GM12874 (cell line): ENCODE results near the gene TGFB1.

Experiments used
- TF ChIP-seq, protein P1 (sequence below): IDR thresholded peaks from 2 replicates; pipeline ENCODE4 v1.5.1; 2011; ENCODE audit warnings: low read depth, mild to moderate bottlenecking, control low read depth, low read length, moderate library complexity; ENCODE audit not compliant: insufficient read depth

The TGFB1 gene

DNA sequence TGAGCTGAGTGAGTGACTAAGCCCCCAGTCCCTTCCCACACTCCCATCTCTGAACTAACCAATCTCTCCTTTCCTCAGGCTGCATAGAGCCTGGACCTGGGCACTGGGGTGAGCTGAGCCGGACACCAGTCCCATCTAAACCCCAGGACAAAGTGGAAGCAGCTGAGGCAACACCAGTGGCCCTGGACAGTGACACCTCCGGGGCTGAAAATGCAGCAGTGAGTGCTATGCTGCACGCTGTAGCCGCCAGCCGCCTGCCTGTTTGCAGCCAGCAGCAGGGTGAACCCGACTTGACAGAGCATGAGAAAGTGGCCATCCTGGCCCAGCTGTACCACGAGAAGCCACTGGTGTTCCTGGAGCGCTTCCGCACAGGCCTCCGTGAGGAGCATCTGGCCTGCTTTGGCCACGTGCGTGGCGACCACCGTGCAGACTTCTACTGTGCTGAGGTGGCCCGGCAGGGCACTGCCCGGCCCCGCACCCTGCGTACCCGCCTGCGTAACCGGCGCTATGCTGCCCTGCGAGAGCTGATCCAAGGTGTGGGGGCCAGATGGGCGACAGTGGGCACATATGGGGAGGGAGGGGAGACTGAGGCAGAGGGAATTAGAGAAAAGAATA lies 37.3 kb downstream of the TGFB1 start:
- TF ChIP-seq, protein P1, sequence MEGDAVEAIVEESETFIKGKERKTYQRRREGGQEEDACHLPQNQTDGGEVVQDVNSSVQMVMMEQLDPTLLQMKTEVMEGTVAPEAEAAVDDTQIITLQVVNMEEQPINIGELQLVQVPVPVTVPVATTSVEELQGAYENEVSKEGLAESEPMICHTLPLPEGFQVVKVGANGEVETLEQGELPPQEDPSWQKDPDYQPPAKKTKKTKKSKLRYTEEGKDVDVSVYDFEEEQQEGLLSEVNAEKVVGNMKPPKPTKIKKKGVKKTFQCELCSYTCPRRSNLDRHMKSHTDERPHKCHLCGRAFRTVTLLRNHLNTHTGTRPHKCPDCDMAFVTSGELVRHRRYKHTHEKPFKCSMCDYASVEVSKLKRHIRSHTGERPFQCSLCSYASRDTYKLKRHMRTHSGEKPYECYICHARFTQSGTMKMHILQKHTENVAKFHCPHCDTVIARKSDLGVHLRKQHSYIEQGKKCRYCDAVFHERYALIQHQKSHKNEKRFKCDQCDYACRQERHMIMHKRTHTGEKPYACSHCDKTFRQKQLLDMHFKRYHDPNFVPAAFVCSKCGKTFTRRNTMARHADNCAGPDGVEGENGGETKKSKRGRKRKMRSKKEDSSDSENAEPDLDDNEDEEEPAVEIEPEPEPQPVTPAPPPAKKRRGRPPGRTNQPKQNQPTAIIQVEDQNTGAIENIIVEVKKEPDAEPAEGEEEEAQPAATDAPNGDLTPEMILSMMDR = no peak

DNA sequence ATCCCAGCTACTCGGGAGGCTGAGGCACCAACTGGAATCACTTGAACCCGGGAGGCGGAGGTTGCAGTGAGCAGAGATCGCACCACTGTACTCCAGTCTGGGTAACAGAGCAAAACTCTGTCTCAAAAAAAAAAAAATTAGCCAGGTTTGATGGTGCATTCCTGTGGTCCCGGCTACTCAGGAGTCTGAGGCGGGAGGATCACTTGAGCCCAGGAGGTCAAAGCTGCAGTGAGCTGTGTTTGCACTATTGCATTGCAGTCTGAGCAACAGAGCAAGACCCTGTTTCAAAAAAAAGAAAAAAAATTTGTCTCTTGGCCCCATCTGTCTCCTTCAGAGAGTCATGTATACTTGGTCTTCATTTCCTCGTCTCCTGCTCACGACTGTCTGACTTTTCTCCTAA lies 42.1 kb downstream of the TGFB1 start:
- TF ChIP-seq, protein P1 = no peak

DNA sequence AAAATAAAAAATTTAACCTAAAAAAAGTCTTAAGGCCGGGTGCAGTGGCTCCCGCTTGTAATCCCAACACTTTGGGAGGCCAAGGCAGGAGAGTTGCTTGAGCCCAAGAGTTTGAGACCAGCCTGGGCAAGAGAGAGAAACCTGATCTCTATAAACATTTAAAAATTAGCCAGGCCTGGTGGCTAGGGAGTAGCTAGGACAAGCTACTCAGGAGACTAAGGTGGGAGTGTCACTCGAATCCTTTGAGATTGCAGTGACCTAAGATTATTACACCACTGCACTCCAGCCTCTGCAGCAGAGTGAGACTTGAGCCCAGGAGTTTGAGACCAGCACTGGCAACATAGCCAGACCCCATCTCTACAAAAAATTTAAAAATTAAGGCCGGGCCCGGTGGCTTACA lies 42.6 kb downstream of the TGFB1 start:
- TF ChIP-seq, protein P1 = no peak

DNA sequence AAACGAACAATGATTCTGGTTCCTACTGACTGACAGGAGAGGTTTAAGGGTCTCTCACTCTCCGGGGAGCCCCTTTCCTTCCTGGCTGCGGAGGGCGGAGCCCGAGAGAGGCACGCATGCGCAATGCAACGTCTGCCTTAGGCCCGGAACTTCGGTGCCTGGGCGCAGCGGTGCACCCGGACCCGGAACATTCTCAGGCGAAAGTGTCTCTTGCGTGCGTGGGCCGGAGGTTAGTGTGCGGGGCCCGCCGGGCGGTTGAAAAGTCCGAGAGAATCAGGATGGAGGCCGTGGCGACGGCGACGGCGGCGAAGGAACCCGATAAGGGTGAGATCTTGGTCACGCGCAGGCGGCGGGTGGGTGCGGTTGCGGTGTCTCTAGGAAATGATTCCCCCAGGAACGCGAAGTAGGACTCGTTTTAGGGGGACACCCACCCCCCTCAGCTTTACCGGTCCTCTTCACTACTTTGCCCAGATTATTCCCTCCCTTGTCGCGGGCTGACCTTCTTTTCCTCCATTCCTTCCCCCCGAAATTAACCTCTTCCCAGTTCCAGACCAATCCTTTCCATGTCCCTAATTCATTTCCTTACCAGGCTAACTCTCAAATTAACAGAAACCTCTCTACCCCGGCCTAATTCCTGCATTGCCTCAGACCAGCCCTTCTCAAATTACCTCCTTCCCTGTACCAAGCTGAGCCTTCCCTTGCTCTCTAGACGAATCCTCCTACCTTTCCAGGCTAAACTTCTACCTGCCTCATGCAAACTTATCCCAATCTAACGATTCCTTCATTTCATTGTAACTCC lies 43.5 kb downstream of the TGFB1 start, which contains the start of gene CCDC97:
TSS of gene CCDC97 (plus strand) at position 140 of the 799 bp plus-strand sequence. CDS start at position 279, 139 bp downstream.
- TF ChIP-seq, protein P1 = no peak

DNA sequence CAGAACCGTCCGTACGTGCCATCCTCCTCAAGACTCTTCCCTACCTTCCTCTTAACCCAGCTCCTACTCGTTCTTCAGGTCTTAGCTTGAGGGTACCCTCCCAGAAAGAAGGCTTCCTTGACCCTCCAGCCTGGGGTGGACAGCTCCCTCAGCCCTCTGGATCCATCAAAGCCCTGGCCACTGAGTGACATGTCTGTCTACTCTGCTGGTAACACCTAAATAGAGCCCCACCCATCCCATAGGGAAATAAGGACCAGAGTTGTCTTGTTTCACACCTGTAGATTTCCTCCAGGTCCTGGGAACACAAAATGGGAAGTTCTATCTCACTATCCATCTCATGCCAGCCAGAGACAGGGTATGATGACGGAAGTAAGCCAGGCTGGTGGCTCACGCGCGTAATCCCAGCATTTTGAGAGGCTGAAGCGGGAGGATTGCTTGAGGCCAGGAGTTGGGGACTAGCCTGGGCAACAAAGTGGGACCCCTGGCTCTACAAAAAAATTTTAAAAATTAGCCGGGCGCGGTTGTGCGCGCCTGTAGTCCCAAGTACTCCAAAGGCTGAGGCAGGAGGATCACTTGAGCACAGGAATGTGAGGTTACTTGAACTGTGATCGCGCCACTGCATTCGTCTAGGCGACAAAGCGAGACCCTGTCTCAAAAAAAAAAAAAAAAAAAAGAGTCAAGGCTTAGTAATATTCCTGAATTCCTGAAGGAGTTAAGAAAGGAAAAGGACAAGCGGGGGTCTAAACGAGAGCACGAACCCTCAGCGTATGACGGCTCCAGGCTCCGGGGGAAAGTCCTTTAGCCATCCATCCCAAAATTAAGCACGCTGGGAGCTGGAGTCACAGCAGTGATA lies 44.3 kb downstream of the TGFB1 start:
- TF ChIP-seq, protein P1 = no peak

DNA sequence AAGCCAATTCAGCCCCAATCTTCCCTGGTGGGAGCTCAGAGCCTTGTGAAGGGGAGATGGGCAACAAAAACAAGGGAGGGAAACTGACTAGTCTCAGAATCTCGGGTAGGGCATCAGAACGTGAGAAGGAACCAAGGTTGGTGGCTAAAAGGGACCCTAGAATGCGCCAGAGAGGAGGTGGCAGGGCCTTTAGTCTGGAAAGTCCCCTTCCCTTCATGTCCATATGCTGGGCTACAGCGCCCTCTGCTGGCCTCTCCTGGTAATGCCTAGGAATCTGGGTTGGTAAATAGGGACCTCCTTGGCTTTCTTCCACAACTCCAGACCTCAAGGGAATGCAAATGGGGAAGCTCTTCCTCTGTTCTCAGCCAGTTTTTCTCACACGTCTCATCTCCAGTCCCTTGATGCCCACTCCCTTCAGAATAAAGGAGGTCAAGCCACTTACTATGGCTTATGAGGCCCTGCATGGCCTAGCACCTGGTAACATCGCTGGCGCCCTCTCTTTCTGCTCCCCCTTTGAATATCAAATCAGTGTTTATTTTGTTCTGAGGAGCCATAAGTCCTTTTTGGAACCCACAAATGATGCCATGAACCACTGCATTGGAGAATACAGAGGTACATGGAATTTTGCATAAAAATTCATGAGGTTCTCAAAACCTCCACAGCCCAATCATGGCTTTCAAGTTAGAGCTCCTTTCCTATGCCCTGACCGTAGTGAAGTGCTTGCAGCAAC lies 45.1 kb downstream of the TGFB1 start:
- TF ChIP-seq, protein P1 = peak; percentile 87
